MM.1S (cell line): Measurements from ENCODE around the gene TMEM179.

ENCODE experiments used
- DNase-seq: peaks from one replicate; pipeline ENCODE4 v3.0.0-alpha.2; 2015
- H2AFZ ChIP-seq: fragments of 300-600 bp; sonication (generic); 2 replicates; pipeline ENCODE4 v1.6.0; 2016; ENCODE audit warnings: antibody characterized with exemption, low read length
- H3F3A ChIP-seq: fragments of 300-600 bp; sonication (generic); 2 replicates; pipeline ENCODE4 v1.6.1; 2016; ENCODE audit warnings: mild to moderate bottlenecking, antibody characterized with exemption, low read length, moderate library complexity, mixed read lengths; ENCODE audit not compliant: insufficient read depth
- H3K27ac ChIP-seq: fragments of 300-600 bp; sonication (generic); 2 replicates; pipeline ENCODE4 v1.5.1; 2016; ENCODE audit warnings: mild to moderate bottlenecking, low read length
- H3K27me3 ChIP-seq: fragments of 300-600 bp; sonication (generic); replicated peaks from 2 replicates; pipeline ENCODE4 v1.6.0; 2016; ENCODE audit warnings: low read length; ENCODE audit not compliant: insufficient read depth
- H3K36me3 ChIP-seq: fragments of 300-600 bp; sonication (generic); replicated peaks from 2 replicates; pipeline ENCODE4 v1.6.1; 2016; ENCODE audit warnings: mild to moderate bottlenecking, low read length, mixed read lengths; ENCODE audit not compliant: insufficient read depth
- H3K4me1 ChIP-seq: fragments of 300-600 bp; sonication (generic); 2 replicates; pipeline ENCODE4 v1.6.1; 2016; ENCODE audit warnings: low read length, mixed read lengths
- H3K4me2 ChIP-seq: fragments of 300-600 bp; sonication (generic); 2 replicates; pipeline ENCODE4 v1.6.0; 2016; ENCODE audit warnings: low read depth, low read length
- H3K4me3 ChIP-seq: fragments of 300-600 bp; sonication (generic); 2 replicates; pipeline ENCODE4 v1.5.1; 2016; ENCODE audit warnings: low read length, mixed read lengths
- H3K79me2 ChIP-seq: fragments of 300-600 bp; sonication (generic); 2 replicates; pipeline ENCODE4 v1.6.1; 2016; ENCODE audit warnings: mixed run types, low read length, mixed read lengths
- H3K9ac ChIP-seq: fragments of 300-600 bp; sonication (generic); 2 replicates; pipeline ENCODE4 v1.6.1; 2016; ENCODE audit warnings: low read length, mixed read lengths
- H3K9me2 ChIP-seq: fragments of 300-600 bp; sonication (generic); replicated peaks from 2 replicates; pipeline ENCODE4 v1.6.1; 2016; ENCODE audit warnings: mild to moderate bottlenecking, low read length, mixed read lengths; ENCODE audit not compliant: insufficient read depth
- H3K9me3 ChIP-seq: fragments of 300-600 bp; sonication (generic); replicated peaks from 2 replicates; pipeline ENCODE4 v1.6.1; 2016; ENCODE audit warnings: mild to moderate bottlenecking, low read length, mixed read lengths; ENCODE audit not compliant: insufficient read depth
- H4K20me1 ChIP-seq: fragments of 300-600 bp; sonication (generic); 2 replicates; pipeline ENCODE4 v1.6.1; 2016; ENCODE audit warnings: mild to moderate bottlenecking, low read length, moderate library complexity, mixed read lengths; ENCODE audit not compliant: insufficient read depth
- CTCF ChIP-seq: fragments of 300-600 bp; sonication (generic); IDR thresholded peaks from 2 replicates; pipeline ENCODE4 v1.5.1; 2016; ENCODE audit warnings: antibody characterized with exemption, low read length, mixed read lengths
- EZH2 ChIP-seq: fragments of 300-600 bp; sonication (generic); optimal IDR thresholded peaks from 2 replicates; pipeline ENCODE3; 2017; ENCODE audit warnings: low read depth, mild to moderate bottlenecking, antibody characterized with exemption, low read length, mixed read lengths
- EZH2phosphoT487 ChIP-seq: fragments of 300-600 bp; sonication (generic); IDR thresholded peaks from 2 replicates; pipeline ENCODE4 v1.6.1; 2018; ENCODE audit warnings: antibody characterized with exemption, low read length

TMEM179 gene

GRCh38 chr14:104596927-104597351 is 7.6 kb downstream of the TMEM179 start:
- H3K4me3 ChIP-seq, result no peak overlapping the region
- H3F3A ChIP-seq, result no peaks in the 10 kb centered on the region
- H3K27ac ChIP-seq, result no peak overlapping the region
- TF ChIP-seq CTCF (no peak), EZH2phosphoT487 (no peak), EZH2 (no peak)
- no peaks in the 10 kb centered on the region for H4K20me1 ChIP-seq
- H3K27me3 ChIP-seq, result no peaks in the 10 kb centered on the region; the same call in 1 of the 2 replicates
- no peaks in the 10 kb centered on the region for H3K9me2 ChIP-seq
- H3K79me2 ChIP-seq, result no peaks in the 10 kb centered on the region
- no peaks in the 10 kb centered on the region for H3K36me3 ChIP-seq
- no peak overlapping the region for H3K9ac ChIP-seq
- H3K4me1 ChIP-seq, result no peaks in the 10 kb centered on the region
- H2AFZ ChIP-seq, result no peak overlapping the region
- no peak overlapping the region for H3K4me2 ChIP-seq
- no peaks in the 10 kb centered on the region for H3K9me3 ChIP-seq
- DNase-seq, result no peak

- no peak overlapping the region for H3K4me2 ChIP-seq
Measured at GRCh38 chr14:104596451-104596918, 8.1 kb downstream of the TMEM179 start.

GRCh38 chr14:104595911-104596450 is 8.6 kb downstream of the TMEM179 start:
- TF ChIP-seq EZH2phosphoT487 (no peak), CTCF (no peak), EZH2 (no peak)
- DNase-seq, result no peak
- no peaks in the 10 kb centered on the region for H3K9me2 ChIP-seq

More at GRCh38 chr14:104596451-104596918, 8.1 kb downstream of the TMEM179 start:
- H3K27me3 ChIP-seq, result no peaks in the 10 kb centered on the region; the same call in 1 of the 2 replicates
- H3K9ac ChIP-seq, result no peak overlapping the region
- H3F3A ChIP-seq, result no peaks in the 10 kb centered on the region
- H3K27ac ChIP-seq, result no peak overlapping the region
- no peak for DNase-seq
- no peak overlapping the region for H3K4me3 ChIP-seq
- no peaks in the 10 kb centered on the region for H3K36me3 ChIP-seq
- no peaks in the 10 kb centered on the region for H3K9me3 ChIP-seq
- no peaks in the 10 kb centered on the region for H4K20me1 ChIP-seq
- H3K4me1 ChIP-seq, result no peaks in the 10 kb centered on the region
- H2AFZ ChIP-seq, result no peak overlapping the region
- H3K9me2 ChIP-seq, result no peaks in the 10 kb centered on the region
- no peaks in the 10 kb centered on the region for H3K79me2 ChIP-seq
- no peak for TF ChIP-seq EZH2phosphoT487
- TF ChIP-seq EZH2, result no peak
- TF ChIP-seq CTCF, result no peak

More at GRCh38 chr14:104595911-104596450, 8.6 kb downstream of the TMEM179 start:
- Histone ChIP-seq H4K20me1 (no peaks in the 10 kb centered on the region), H3K9me3 (no peaks in the 10 kb centered on the region), H3K4me1 (no peaks in the 10 kb centered on the region), H3K79me2 (no peaks in the 10 kb centered on the region), H3F3A (no peaks in the 10 kb centered on the region), H3K36me3 (no peaks in the 10 kb centered on the region), H2AFZ (no peak overlapping the region), H3K27me3 (no peaks in the 10 kb centered on the region; the same call in 1 of the 2 replicates), H3K4me3 (no peak overlapping the region), H3K4me2 (no peak overlapping the region), H3K27ac (no peak overlapping the region), H3K9ac (no peak overlapping the region)
